ENCODE data around the gene PRAMEF13. TPM values are rescaled to one million over a fixed set of nuclear protein-coding genes. Genes with fewer than 3 reads are reported as not detected.
"Not testable (repeated sequence)": the region's sequence is repeated elsewhere in the genome, so short reads cannot be mapped to it uniquely, and the experiment has no call there.

The PRAMEF13 gene
- total RNA-seq, 1 experiment from 2014 or later = not detected

DNA sequence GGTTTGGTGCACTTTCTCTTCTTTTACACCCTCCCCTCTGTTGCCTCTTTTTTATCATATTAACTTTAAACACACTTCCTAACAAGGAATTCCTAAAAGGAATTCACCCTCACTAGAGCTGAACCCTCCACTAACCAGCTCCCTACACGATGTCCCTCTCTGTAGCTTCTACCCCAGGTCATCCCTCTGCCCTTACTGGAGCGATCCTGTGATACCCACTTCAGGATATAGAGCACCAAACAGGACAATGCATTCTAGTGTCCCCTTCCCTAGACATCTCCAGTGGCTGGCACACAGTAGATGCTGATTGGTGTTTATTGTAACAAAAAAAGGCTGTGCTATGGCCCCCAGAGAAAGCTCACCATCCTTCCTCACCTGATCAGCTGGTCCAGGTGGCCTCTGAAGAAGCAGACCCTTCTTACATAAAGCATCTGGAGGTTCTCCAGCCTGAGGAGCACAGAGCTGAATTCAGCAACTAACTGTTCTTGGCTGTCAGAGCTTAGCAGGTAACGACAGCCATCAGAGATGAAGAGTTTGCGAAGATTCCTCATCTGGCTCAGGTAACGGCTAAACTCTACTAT is 23.4 kb upstream of the PRAMEF13 start:
- Mint-ChIP-seq H3K4me1 (ENCODE audit: insufficient read depth, unreplicated experiment) (no peaks in the 10 kb centered on the region), H3K9me3 (ENCODE audit: unreplicated experiment) (no peaks in the 10 kb centered on the region), H3K27ac (ENCODE audit: low read depth, unreplicated experiment) (no peak overlapping the region), H3K36me3 (ENCODE audit: insufficient read depth, unreplicated experiment) (no peaks in the 10 kb centered on the region), H3K27me3 (ENCODE audit: insufficient read depth, unreplicated experiment) (peaks cover 37% of the 10 kb centered on the region), H3K4me3 (ENCODE audit: unreplicated experiment) (no peak overlapping the region)
- DNase-seq (ENCODE audit: unreplicated experiment) = no peak
- intact Hi-C loops (cut with micrococcal nuclease) = no loop called here
- ChIA-PET POLR2A (no interaction called here), CTCF (interaction anchor here (0.6 kb wide), 1 partner anchor 385 kb away, joined by 3 read pairs; no protein-coding TSS in a partner anchor)
- TF ChIP-seq, protein P1, sequence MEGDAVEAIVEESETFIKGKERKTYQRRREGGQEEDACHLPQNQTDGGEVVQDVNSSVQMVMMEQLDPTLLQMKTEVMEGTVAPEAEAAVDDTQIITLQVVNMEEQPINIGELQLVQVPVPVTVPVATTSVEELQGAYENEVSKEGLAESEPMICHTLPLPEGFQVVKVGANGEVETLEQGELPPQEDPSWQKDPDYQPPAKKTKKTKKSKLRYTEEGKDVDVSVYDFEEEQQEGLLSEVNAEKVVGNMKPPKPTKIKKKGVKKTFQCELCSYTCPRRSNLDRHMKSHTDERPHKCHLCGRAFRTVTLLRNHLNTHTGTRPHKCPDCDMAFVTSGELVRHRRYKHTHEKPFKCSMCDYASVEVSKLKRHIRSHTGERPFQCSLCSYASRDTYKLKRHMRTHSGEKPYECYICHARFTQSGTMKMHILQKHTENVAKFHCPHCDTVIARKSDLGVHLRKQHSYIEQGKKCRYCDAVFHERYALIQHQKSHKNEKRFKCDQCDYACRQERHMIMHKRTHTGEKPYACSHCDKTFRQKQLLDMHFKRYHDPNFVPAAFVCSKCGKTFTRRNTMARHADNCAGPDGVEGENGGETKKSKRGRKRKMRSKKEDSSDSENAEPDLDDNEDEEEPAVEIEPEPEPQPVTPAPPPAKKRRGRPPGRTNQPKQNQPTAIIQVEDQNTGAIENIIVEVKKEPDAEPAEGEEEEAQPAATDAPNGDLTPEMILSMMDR (IDR thresholded peaks at IDR 0.05; ENCODE audit: unreplicated experiment) = no peak
- BruUV-seq (replicated peaks) = no TSS peak

DNA sequence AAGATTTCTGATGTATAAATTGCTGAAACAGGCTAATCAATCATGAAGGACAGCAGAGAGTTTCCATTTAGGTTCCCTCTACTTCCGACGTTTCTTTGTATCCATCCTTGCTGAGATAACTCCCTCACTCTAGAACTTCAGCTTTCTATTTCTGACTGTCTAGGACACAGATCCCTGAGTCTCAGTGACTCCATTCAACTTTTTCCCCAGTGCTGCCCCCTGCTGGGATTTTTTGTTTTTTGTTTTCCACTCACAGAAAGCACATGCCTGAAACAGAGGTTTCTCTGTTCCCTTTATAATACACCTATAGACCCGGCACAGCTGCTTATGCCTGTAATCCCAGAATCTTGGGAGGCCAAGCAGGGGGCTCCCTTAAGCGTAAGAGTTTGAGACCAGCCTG is 21.6 kb upstream of the PRAMEF13 start:
- H3K4me1 Mint-ChIP-seq (ENCODE audit: insufficient read depth, unreplicated experiment); H3K4me3 Mint-ChIP-seq (ENCODE audit: unreplicated experiment); CTCF ChIA-PET; DNase-seq (ENCODE audit: unreplicated experiment); H3K27ac Mint-ChIP-seq (ENCODE audit: low read depth, unreplicated experiment); POLR2A ChIA-PET; H3K9me3 Mint-ChIP-seq (ENCODE audit: unreplicated experiment); H3K36me3 Mint-ChIP-seq (ENCODE audit: insufficient read depth, unreplicated experiment); intact Hi-C loops (cut with micrococcal nuclease); BruUV-seq (replicated peaks): not testable (repeated sequence)
- peaks cover 27% of the 10 kb centered on the region for H3K27me3 Mint-ChIP-seq (ENCODE audit: insufficient read depth, unreplicated experiment)

DNA sequence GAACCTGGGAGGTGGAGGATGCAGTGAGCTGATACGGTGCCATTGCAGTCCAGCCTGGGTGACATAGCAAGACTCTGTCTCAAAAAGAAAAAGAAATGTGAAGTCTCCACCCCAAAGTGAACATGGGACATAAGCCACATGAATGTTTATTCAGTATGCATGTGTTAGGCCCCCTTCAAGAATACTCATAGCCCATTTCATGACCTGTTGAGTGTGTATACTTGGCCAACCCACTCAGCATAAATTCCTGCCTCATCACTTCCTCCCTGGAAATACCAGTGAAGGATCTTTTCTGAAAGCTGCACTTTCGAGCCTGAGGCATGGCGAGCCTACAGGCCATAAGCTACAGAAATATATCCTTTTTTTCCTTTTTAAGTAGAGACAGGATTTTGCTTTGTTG is 18.0 kb upstream of the PRAMEF13 start:
- POLR2A ChIA-PET; DNase-seq (ENCODE audit: unreplicated experiment); H3K9me3 Mint-ChIP-seq (ENCODE audit: unreplicated experiment); H3K4me1 Mint-ChIP-seq (ENCODE audit: insufficient read depth, unreplicated experiment); H3K36me3 Mint-ChIP-seq (ENCODE audit: insufficient read depth, unreplicated experiment); intact Hi-C loops (cut with micrococcal nuclease); H3K27ac Mint-ChIP-seq (ENCODE audit: low read depth, unreplicated experiment); H3K27me3 Mint-ChIP-seq (ENCODE audit: insufficient read depth, unreplicated experiment); BruUV-seq (replicated peaks); H3K4me3 Mint-ChIP-seq (ENCODE audit: unreplicated experiment); CTCF ChIA-PET: not testable (repeated sequence)

DNA sequence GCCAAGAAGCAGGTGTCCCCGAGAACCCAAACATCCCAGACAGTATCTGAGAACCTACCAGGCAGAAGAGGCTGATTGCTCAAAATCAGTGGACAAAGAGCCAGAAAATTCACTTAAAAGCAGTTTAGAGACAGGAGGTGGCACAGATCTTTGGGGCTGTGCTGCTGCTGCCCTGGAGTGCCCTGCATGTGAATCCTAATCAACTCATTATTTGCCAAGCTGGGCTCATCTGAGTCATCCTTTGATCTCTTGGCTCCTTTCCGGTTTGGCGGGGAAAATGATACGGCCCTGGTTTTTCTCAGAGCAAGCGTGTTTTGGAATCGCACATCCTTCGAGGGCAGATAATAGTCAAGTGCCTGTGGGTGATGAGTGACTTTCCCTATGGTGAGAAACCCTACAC is 15.4 kb upstream of the PRAMEF13 start:
- POLR2A ChIA-PET; H3K4me1 Mint-ChIP-seq (ENCODE audit: insufficient read depth, unreplicated experiment); intact Hi-C loops (cut with micrococcal nuclease); H3K27ac Mint-ChIP-seq (ENCODE audit: low read depth, unreplicated experiment); BruUV-seq (replicated peaks); H3K36me3 Mint-ChIP-seq (ENCODE audit: insufficient read depth, unreplicated experiment); CTCF ChIA-PET; DNase-seq (ENCODE audit: unreplicated experiment); H3K4me3 Mint-ChIP-seq (ENCODE audit: unreplicated experiment); H3K9me3 Mint-ChIP-seq (ENCODE audit: unreplicated experiment); H3K27me3 Mint-ChIP-seq (ENCODE audit: insufficient read depth, unreplicated experiment): not testable (repeated sequence)

DNA sequence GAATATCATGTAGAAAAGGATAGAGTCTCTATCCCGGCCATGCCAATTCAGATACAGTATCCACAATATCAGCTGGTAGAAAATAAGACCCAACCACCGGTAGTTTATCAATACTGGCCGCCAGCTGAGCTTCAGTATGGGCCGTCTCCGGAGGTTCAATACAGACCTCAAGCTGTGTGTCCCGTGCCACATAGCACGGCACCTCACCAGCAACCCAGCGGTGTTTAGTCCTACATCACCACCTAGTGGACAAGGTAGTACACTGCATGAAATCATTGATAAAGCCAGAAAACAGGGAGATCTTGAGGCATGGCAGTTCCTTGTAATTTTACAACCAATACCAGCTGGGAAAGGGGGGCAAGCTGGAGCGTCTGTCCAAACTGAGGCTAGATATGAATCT is 7.5 kb upstream of the PRAMEF13 start:
- H3K9me3 Mint-ChIP-seq (ENCODE audit: unreplicated experiment); intact Hi-C loops (cut with micrococcal nuclease); DNase-seq (ENCODE audit: unreplicated experiment); H3K27me3 Mint-ChIP-seq (ENCODE audit: insufficient read depth, unreplicated experiment); H3K4me3 Mint-ChIP-seq (ENCODE audit: unreplicated experiment); H3K4me1 Mint-ChIP-seq (ENCODE audit: insufficient read depth, unreplicated experiment); CTCF ChIA-PET; H3K36me3 Mint-ChIP-seq (ENCODE audit: insufficient read depth, unreplicated experiment); BruUV-seq (replicated peaks); POLR2A ChIA-PET; H3K27ac Mint-ChIP-seq (ENCODE audit: low read depth, unreplicated experiment): not testable (repeated sequence)

DNA sequence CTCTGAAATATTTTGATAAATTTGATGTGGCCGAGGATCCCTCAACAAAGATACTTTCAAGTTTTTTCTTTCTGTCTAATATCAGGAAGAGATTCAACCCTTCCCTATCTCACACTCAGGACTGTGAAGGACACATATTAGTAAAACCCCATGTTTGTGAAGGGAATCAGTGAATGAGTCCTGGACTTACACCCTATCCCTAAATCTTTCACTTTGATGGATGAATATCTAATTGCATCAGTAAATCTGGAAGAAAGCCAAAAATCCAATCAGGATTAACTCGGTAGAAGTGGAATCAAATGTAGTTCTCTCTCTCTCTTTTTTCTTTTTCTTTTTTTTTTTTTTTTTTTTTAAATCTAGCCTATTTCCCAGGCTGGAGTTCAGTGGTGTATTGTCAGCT is 29.7 kb downstream of the PRAMEF13 start, which contains the start of gene PRAMEF9:
PRAMEF9 (plus strand) TSS at position 301 of the 400 bp plus-strand sequence. CDS start 3,433 bp downstream, outside the sequence.
- DNase-seq (ENCODE audit: unreplicated experiment); H3K27ac Mint-ChIP-seq (ENCODE audit: low read depth, unreplicated experiment); POLR2A ChIA-PET; H3K36me3 Mint-ChIP-seq (ENCODE audit: insufficient read depth, unreplicated experiment); CTCF ChIA-PET; H3K4me3 Mint-ChIP-seq (ENCODE audit: unreplicated experiment); intact Hi-C loops (cut with micrococcal nuclease); BruUV-seq (replicated peaks); H3K4me1 Mint-ChIP-seq (ENCODE audit: insufficient read depth, unreplicated experiment); H3K27me3 Mint-ChIP-seq (ENCODE audit: insufficient read depth, unreplicated experiment); H3K9me3 Mint-ChIP-seq (ENCODE audit: unreplicated experiment): not testable (repeated sequence)

DNA sequence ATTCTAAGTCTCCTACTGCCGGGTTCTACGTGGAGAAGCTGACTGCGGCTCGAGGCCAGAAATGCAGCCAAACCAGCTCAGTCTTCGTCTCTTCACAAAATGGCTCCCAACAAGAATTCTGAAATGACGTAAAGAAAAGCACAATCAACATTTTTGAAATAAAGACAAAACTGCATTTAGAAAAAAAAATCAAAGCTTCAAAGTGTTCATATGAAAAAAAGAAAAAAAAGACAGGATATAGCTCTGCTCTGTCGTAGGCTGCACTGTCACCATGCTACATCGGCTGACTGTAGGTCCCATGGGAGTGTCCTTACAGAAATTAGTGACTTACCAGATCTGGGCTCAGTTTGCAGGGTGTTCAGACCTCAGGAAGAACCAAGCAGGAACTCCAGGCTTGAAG is 35.7 kb downstream of the PRAMEF13 start, which contains the start of gene HNRNPCL4:
HNRNPCL4 (minus strand) TSS at position 101 of the 400 bp plus-strand sequence. CDS start 164 bp downstream, outside the sequence.
- BruUV-seq (replicated peaks); H3K4me3 Mint-ChIP-seq (ENCODE audit: unreplicated experiment); DNase-seq (ENCODE audit: unreplicated experiment); H3K4me1 Mint-ChIP-seq (ENCODE audit: insufficient read depth, unreplicated experiment); H3K27ac Mint-ChIP-seq (ENCODE audit: low read depth, unreplicated experiment); CTCF ChIA-PET; H3K27me3 Mint-ChIP-seq (ENCODE audit: insufficient read depth, unreplicated experiment); H3K9me3 Mint-ChIP-seq (ENCODE audit: unreplicated experiment); POLR2A ChIA-PET; H3K36me3 Mint-ChIP-seq (ENCODE audit: insufficient read depth, unreplicated experiment); intact Hi-C loops (cut with micrococcal nuclease): not testable (repeated sequence)

DNA sequence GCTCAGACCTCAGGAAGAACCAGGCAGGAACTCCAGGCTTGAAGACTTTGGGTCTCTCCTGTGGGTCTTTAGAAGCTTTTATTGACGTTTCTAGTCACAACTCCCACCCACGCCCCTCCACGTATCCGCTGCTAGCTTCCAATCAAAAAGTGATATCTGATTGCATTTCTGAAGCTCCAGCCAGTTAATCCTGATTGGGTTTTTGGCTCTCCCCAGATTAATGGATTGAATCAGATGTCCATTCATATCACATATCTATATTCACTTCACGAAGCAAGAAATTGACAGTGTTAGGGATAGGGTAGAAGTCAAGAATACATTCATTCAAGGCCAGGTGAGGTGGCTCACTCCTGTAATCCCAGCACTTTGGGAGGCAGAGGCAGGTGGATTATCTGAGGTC is 45.3 kb downstream of the PRAMEF13 start, which contains the start of gene PRAMEF26:
PRAMEF26 (minus strand) TSS at position 101 of the 400 bp plus-strand sequence. CDS start 2,914 bp downstream, outside the sequence.
- H3K27ac Mint-ChIP-seq (ENCODE audit: low read depth, unreplicated experiment); H3K4me1 Mint-ChIP-seq (ENCODE audit: insufficient read depth, unreplicated experiment); H3K4me3 Mint-ChIP-seq (ENCODE audit: unreplicated experiment); BruUV-seq (replicated peaks); H3K27me3 Mint-ChIP-seq (ENCODE audit: insufficient read depth, unreplicated experiment); DNase-seq (ENCODE audit: unreplicated experiment); H3K9me3 Mint-ChIP-seq (ENCODE audit: unreplicated experiment); intact Hi-C loops (cut with micrococcal nuclease); H3K36me3 Mint-ChIP-seq (ENCODE audit: insufficient read depth, unreplicated experiment); POLR2A ChIA-PET; CTCF ChIA-PET: not testable (repeated sequence)

All from MCF 10A (cell line).